ENCODE measurements around the gene GGACT. TPM values are rescaled to one million over a fixed set of nuclear protein-coding genes. Genes with fewer than 3 reads are reported as not detected.

The GGACT gene
- total RNA-seq, 1 experiment from 2014 or later = 1.4 TPM

Other genes starting within 250 kb of the GGACT start
- 4.3 and 11.3 TPM in 2 replicates for gene TMTC4, start 86.0 kb upstream of the GGACT start, total RNA-seq (2014; rRNA removed; shearing (Covaris generic))